Kidney (tissue), 14 donors: ENCODE measurements around the gene TRIM33. TPM values are rescaled to one million over a fixed set of nuclear protein-coding genes. Genes with fewer than 3 reads are reported as not detected.

Experiments used
- DNase-seq, 5 donors: peaks; one replicate each; pipeline ENCODE4 v3.0.0-alpha.2; 2013 to 2020
- FAIRE-seq: peaks from 2 replicates; lab custom pipeline; 2012; peaks lifted over from hg19 to GRCh38; lab: Jason Lieb, UNC
- H3K27ac ChIP-seq, 2 donors: one replicate each; pipeline ENCODE4 v1.7.0; 2013; ENCODE audit warnings: low read depth in 2 of 2, low read length in 2 of 2, inconsistent platforms in 1 of 2
- H3K27me3 ChIP-seq: one replicate; pipeline ENCODE4 v1.7.1; 2013; ENCODE audit warnings: low read length, inconsistent platforms; ENCODE audit not compliant: control insufficient read depth, insufficient read depth
- H3K36me3 ChIP-seq, 3 donors: one replicate each; pipeline versions ENCODE4 v1.7.0 to v1.7.1; 2013; ENCODE audit warnings: low read length in 3 of 3, control low read depth in 1 of 3, inconsistent platforms in 1 of 3; ENCODE audit not compliant: insufficient read depth in 3 of 3, control insufficient read depth in 2 of 3
- H3K4me1 ChIP-seq, 3 donors: one replicate each; pipeline versions ENCODE4 v1.7.0 to v1.7.1; 2013; ENCODE audit warnings: low read length in 3 of 3, inconsistent platforms in 1 of 3, low read depth in 1 of 3; ENCODE audit not compliant: control insufficient read depth in 2 of 3, insufficient read depth in 2 of 3
- H3K4me3 ChIP-seq, 3 donors: one replicate each; pipeline versions ENCODE4 v1.7.0 to v1.8.1; 2013; ENCODE audit warnings: low read length in 3 of 3, control low read depth in 1 of 3, inconsistent platforms in 1 of 3
- H3K9ac ChIP-seq, 3 donors: one replicate each; pipeline versions ENCODE4 v1.7.0 to v1.7.1; 2013; ENCODE audit warnings: low read length in 3 of 3, control low read depth in 1 of 3, inconsistent platforms in 1 of 3
- H3K9me3 ChIP-seq, 3 donors: one replicate each; pipeline versions ENCODE4 v1.7.0 to v1.7.1; 2013; ENCODE audit warnings: low read length in 3 of 3, control low read depth in 1 of 3, inconsistent platforms in 1 of 3; ENCODE audit not compliant: control insufficient read depth in 2 of 3, insufficient read depth in 1 of 3
- CTCF ChIP-seq: IDR thresholded peaks from 3 replicates; pipeline ENCODE4 v1.5.1; 2012; ENCODE audit warnings: mild to moderate bottlenecking, moderate library complexity, borderline replicate concordance; ENCODE audit not compliant: insufficient read depth; ENCODE audit errors: extremely low read depth
- intact Hi-C: fragments of 100-400 bp; cut with DNase I; formaldehyde crosslinking; loops from one replicate; pipeline ENCODE4 v1.11.1; 2022
- polyA plus RNA-seq: library from polyadenylated mRNA; stranded (reverse); fragments of 350-450 nt; fragmentation: Illumina TruSeq; extraction: RNeasy Lipid Tissue Mini Kit (QIAGEN cat#74804); gene quantifications from one replicate; pipeline ENCODE4 v1.2.3, GENCODE V29; 2014; ENCODE audit warnings: low read depth, low replicate concordance; ENCODE audit not compliant: insufficient read depth
- total RNA-seq: library from RNA; stranded (reverse); fragmentation: NEBNext Ultra II Directional; extraction: Animal tissue kit (Norgen Biotek cat#: 25700); gene quantifications from one replicate; pipeline ENCODE4 v1.2.1, GENCODE V29; 2021
- donor health status: control.
- donor health status: control.
- donor health status: control.
- donor health status: control.
- donor health status: control.
- donor health status: DM: yes; HTN: yes; CAD: no.
- donor health status: Normal renal cell carcinoma (clear cell type).

TRIM33 gene
- total and polyA plus RNA-seq, 2 donors from 2014 or later, result 13.3 to 36.2 TPM

- H3K9me3 ChIP-seq, result no peaks in the 10 kb centered on the region
- no peaks in the 10 kb centered on the region for H3K27me3 ChIP-seq
- H3K4me3 ChIP-seq, result no peak overlapping the region
- no peak for TF ChIP-seq CTCF
- no peak for FAIRE-seq
- intact Hi-C loops, result no loop called here
- H3K9ac ChIP-seq, result no peak overlapping the region
- H3K36me3 ChIP-seq, result no peaks in the 10 kb centered on the region
- DNase-seq, result no peak
- H3K27ac ChIP-seq, result no peak overlapping the region
- H3K4me1 ChIP-seq, result no peaks in the 10 kb centered on the region
Observed at GRCh38 chr1:114499478-114499877, 11.5 kb downstream of the TRIM33 start.

- DNase-seq, result no peak
- no peak for FAIRE-seq
- intact Hi-C loops, result no loop called here
Observed at GRCh38 chr1:114496089-114496488, 14.9 kb downstream of the TRIM33 start.

DNA sequence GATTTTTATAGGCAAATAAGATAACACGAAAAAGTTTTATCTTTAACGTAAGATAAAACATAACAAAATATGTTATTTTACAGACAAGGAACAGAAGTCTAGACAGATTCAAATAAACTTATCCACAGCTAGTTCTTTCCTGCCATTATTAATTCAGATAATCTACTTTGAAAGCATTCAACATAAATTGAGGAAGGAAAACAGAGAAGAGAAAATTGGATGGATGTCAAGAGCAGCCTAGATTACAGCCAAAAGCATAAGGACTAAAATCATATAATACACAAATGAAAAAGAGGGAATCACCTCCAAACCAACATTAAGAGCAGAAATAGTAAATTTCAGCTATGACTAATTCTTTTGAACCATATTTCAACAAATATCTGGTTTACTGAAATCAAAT, 15.5 kb downstream of the TRIM33 start:
- H3K27me3 ChIP-seq, result no peaks in the 10 kb centered on the region
- DNase-seq, result no peak
- FAIRE-seq, result no peak
- no peak overlapping the region for H3K9ac ChIP-seq
- intact Hi-C loops, result no loop called here
- no peak overlapping the region for H3K27ac ChIP-seq
- H3K9me3 ChIP-seq, result no peaks in the 10 kb centered on the region
- H3K36me3 ChIP-seq, result no peaks in the 10 kb centered on the region
- H3K4me1 ChIP-seq, result no peaks in the 10 kb centered on the region
- no peak for TF ChIP-seq CTCF
- H3K4me3 ChIP-seq, result no peak overlapping the region

More at GRCh38 chr1:114496089-114496488, 14.9 kb downstream of the TRIM33 start:
- Histone ChIP-seq H3K4me1 (no peaks in the 10 kb centered on the region), H3K4me3 (no peak overlapping the region), H3K9ac (no peak overlapping the region), H3K36me3 (no peaks in the 10 kb centered on the region), H3K9me3 (no peaks in the 10 kb centered on the region), H3K27ac (no peak overlapping the region), H3K27me3 (no peaks in the 10 kb centered on the region)
- TF ChIP-seq CTCF, result no peak

DNA sequence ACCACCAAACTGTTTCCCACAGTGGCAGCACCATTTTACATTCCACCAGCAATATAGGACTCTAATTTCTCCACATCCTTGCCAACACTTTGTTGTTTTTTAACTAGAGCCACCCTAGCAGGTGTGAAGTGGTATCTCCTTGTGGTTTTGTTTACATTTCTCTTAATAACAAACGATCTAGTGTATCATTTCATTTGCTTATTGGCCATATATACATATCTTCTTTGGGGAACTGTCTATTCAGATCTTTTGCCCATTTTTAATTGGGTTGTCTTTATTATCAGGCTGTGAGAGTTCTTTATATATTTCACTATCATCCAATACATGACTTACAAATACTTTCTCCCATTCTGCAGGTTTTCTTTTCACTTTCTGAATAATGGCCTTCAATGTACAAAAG, 18.0 kb downstream of the TRIM33 start:
- Histone ChIP-seq H3K9ac (no peak overlapping the region), H3K4me1 (no peaks in the 10 kb centered on the region), H3K27me3 (no peaks in the 10 kb centered on the region), H3K27ac (no peak overlapping the region), H3K4me3 (no peak overlapping the region), H3K36me3 (no peaks in the 10 kb centered on the region), H3K9me3 (no peaks in the 10 kb centered on the region)
- DNase-seq (no peak), FAIRE-seq (no peak)
- no peak for TF ChIP-seq CTCF
- intact Hi-C loops, result no loop called here
